ENCODE data around the gene SOX1. TPM values are rescaled to one million over a fixed set of nuclear protein-coding genes. Genes with fewer than 3 reads are reported as not detected.

Gene SOX1
- total RNA-seq, 6 experiments from 2014 or later = not detected

DNA sequence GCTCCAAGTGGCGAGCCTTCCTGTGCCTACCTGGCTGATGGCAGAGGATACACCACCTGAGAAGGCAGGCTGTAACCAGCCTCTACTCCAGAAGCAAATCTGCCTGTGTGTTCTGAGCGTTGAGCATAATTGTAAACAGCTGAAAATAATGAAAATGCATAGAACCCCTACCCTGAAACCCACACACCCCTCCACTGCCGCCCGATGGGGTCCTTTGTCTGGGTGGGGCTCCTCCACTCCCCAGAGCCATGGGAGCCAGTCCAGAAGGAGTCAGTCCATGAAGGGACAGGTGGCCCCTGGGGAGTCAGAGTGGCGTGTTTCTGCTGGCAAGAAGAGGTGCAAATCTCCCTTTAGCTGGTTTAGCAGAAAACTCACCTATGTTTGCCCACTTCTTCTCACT lies 8.0 kb upstream of the SOX1 start:
- peaks cover 13% of the 10 kb centered on the region; the same call in 1 of the 2 replicates for H3K9me3 Mint-ChIP-seq
- H3K4me1 Mint-ChIP-seq (ENCODE audit: low read depth) = no peaks in the 10 kb centered on the region
- H3K36me3 Mint-ChIP-seq (ENCODE audit: low read depth) = no peaks in the 10 kb centered on the region
- H3K27ac Mint-ChIP-seq = no peak overlapping the region
- no peak for DNase-seq
- no peak overlapping the region for H3K4me3 Mint-ChIP-seq
- H3K27me3 Mint-ChIP-seq (ENCODE audit: insufficient read depth) = peaks cover 44% of the 10 kb centered on the region
- TF ChIP-seq, protein P1, sequence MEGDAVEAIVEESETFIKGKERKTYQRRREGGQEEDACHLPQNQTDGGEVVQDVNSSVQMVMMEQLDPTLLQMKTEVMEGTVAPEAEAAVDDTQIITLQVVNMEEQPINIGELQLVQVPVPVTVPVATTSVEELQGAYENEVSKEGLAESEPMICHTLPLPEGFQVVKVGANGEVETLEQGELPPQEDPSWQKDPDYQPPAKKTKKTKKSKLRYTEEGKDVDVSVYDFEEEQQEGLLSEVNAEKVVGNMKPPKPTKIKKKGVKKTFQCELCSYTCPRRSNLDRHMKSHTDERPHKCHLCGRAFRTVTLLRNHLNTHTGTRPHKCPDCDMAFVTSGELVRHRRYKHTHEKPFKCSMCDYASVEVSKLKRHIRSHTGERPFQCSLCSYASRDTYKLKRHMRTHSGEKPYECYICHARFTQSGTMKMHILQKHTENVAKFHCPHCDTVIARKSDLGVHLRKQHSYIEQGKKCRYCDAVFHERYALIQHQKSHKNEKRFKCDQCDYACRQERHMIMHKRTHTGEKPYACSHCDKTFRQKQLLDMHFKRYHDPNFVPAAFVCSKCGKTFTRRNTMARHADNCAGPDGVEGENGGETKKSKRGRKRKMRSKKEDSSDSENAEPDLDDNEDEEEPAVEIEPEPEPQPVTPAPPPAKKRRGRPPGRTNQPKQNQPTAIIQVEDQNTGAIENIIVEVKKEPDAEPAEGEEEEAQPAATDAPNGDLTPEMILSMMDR (IDR thresholded peaks at IDR 0.05) = no peak

DNA sequence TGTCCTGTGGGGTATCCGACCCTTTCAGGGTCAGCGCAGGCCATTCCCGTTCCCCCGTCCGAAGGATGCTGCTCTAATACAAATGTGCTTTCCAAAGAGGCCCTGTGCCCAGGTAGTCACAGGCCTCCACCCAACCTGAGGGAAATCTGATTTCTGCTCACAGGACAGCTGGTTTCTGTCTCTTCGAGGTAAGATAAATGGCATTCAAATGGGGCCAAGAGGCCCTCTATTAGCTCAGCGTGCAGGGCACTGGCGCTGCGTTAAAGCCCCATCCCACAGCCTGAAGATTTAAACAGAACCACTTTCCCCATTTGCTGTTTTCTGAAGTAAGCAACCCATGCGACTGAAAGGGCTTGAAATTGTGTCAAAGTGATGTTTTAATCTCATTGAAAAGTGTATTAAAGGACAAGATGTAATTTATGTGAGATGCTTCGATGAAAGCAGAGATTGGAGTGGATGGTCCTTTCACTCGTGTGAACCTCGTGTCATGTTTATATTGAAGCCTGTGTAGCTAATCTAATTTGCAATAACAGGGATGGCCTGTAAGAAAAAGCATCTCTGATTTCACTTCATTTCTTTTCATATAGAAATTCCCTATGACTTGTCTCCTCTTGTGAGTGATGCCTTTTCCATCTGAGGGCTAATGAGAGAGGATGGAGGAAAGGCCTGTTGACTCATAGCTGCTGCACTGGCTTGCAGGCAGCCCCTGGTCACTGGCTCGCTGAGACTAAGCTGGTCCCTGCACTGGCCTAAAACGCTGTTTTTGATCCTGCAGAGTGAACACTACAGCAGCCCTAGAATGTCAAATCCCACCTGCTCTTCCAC lies 7.3 kb upstream of the SOX1 start:
- TF ChIP-seq, protein P1 (IDR thresholded peaks at IDR 0.05) = no peak
- H3K36me3 Mint-ChIP-seq (ENCODE audit: low read depth) = no peaks in the 10 kb centered on the region
- H3K4me3 Mint-ChIP-seq = no peak overlapping the region
- no peaks in the 10 kb centered on the region for H3K4me1 Mint-ChIP-seq (ENCODE audit: low read depth)
- no peak overlapping the region for H3K27ac Mint-ChIP-seq
- peaks cover 11% of the 10 kb centered on the region; the same call in 1 of the 2 replicates for H3K9me3 Mint-ChIP-seq
- peaks cover 44% of the 10 kb centered on the region for H3K27me3 Mint-ChIP-seq (ENCODE audit: insufficient read depth)
- DNase-seq = no peak

DNA sequence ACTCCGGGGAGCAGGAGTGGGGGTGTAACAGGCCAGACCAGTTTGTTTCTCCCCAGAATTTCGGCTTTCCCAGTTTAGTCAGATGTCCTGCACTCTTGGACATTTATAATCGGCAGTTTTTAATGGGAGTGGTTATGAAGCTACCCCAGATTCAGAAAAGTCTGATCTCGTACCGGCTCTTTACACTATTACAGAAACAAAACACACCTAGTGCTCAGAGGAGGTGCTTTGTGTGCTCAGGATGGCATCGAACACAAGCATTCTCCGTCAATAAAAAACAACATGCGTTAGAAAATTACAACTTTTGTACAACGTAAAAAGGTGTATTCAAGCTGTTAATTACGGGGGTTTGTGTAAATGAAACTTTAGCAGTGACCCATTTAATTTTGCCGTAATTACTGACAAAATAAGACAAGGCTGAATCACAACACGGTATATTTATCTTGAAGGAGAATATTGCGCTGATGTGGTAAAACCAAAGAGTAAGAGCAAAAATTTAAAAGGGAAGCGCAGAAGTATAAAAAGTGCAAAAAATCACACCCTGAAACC lies 6.6 kb upstream of the SOX1 start:
- TF ChIP-seq, protein P1 (IDR thresholded peaks at IDR 0.05) = no peak
- H3K4me1 Mint-ChIP-seq (ENCODE audit: low read depth) = no peaks in the 10 kb centered on the region
- no peak overlapping the region for H3K4me3 Mint-ChIP-seq
- H3K9me3 Mint-ChIP-seq = peaks cover 4% of the 10 kb centered on the region; the same call in 1 of the 2 replicates
- no peak for DNase-seq
- peaks cover 38% of the 10 kb centered on the region for H3K27me3 Mint-ChIP-seq (ENCODE audit: insufficient read depth)
- H3K36me3 Mint-ChIP-seq (ENCODE audit: low read depth) = no peaks in the 10 kb centered on the region
- H3K27ac Mint-ChIP-seq = no peak overlapping the region

DNA sequence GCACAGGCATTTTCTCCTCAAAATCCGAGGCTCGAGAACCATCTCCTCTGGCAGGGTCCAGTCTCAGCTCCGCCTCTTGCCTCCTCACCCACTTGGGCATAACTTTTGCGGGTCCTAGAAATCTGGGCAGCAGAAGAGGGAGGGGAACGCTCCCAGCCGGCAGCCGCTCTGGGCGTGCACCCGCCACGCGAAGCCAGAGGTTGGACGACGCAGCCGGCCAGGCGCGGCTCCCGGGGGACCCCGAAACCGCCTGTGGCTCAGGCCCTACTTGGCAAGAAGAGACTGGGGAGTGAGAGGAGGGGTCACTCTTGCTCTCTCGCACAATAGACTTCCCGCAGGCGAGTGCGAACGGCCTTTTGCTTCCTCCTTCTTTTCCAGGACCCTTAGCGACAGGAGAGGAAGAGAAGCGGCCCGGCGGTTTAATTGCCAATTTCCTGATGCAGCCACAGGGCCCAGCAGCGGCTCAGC lies 6.0 kb upstream of the SOX1 start:
- H3K27me3 Mint-ChIP-seq (ENCODE audit: insufficient read depth) = peaks cover 44% of the 10 kb centered on the region
- H3K36me3 Mint-ChIP-seq (ENCODE audit: low read depth) = no peaks in the 10 kb centered on the region
- H3K4me3 Mint-ChIP-seq = no peak overlapping the region
- no peak overlapping the region for H3K27ac Mint-ChIP-seq
- DNase-seq = no peak
- TF ChIP-seq, protein P1 (IDR thresholded peaks at IDR 0.05) = no peak
- no peaks in the 10 kb centered on the region; the same call in 1 of the 2 replicates for H3K9me3 Mint-ChIP-seq
- no peaks in the 10 kb centered on the region for H3K4me1 Mint-ChIP-seq (ENCODE audit: low read depth)

DNA sequence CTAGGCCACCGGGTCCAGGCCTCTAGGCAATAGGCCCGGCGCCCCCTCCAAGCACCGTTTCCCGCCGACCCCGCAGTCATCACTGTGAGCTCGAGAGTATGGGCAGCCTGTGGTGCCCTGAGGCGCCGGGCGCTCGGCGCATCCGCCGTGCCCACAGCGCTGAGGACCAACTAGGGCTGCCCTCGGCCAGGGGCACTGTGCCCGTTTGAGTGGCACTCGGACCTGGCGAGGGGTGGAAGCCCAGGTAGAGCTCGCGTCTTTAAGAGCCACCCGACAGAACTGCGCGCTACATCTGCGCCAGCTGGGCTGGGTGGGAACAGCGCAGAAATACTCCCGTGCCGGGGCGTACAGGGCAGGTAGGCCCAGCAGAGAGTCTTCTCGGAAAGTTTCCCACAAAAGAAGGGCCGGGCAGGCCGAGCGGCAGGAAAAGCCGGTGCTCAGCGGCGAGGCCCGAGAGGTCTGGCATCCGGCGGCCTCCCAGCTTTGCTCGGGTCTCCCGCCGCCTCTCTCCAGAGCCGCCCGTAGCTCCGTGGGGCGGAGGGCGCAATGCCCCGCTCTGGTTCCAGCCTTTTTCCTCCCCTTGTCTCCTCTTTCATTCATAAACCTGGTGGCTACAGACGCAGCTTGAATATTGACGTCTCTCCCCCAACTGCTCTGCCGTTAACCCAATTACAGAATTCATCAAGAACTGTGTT lies 5.4 kb upstream of the SOX1 start:
- no peaks in the 10 kb centered on the region; the same call in 1 of the 2 replicates for H3K9me3 Mint-ChIP-seq
- no peak overlapping the region for H3K27ac Mint-ChIP-seq
- TF ChIP-seq, protein P1 (IDR thresholded peaks at IDR 0.05) = no peak
- DNase-seq = no peak
- no peaks in the 10 kb centered on the region for H3K4me1 Mint-ChIP-seq (ENCODE audit: low read depth)
- peaks cover 48% of the 10 kb centered on the region for H3K27me3 Mint-ChIP-seq (ENCODE audit: insufficient read depth)
- H3K4me3 Mint-ChIP-seq = no peak overlapping the region
- H3K36me3 Mint-ChIP-seq (ENCODE audit: low read depth) = no peaks in the 10 kb centered on the region

Data from HFFc6 (cell line).